ENCODE data around the gene TTC14. TPM values are rescaled to one million over a fixed set of nuclear protein-coding genes. Genes with fewer than 3 reads are reported as not detected.
A peak's percentile ranks its signal among the peaks of the same experiment; 100 is the strongest.
"Not testable (repeated sequence)": the region's sequence is repeated elsewhere in the genome, so short reads cannot be mapped to it uniquely, and the experiment has no call there.

Gene TTC14
- total RNA-seq, result 10 to 100 TPM; 25.7 to 32.1 (median 27.2) TPM

GRCh38 chr3:180601688-180602666 lies at the start of gene TTC14:
TSS of gene TTC14 (plus strand) at chr3:180602163. CDS start at chr3:180602262, 99 bp downstream.
- Mint-ChIP-seq H3K27me3 (ENCODE audit: low read depth) (peaks cover 5% of the 10 kb centered on the region), H3K4me3 (peak within 1 kb of the TSS; percentile 97), H3K36me3 (ENCODE audit: insufficient read depth) (peaks cover 28% of the 10 kb centered on the region), H3K9me3 (no peaks in the 10 kb centered on the region), H3K4me1 (ENCODE audit: low read depth) (peaks cover 22% of the 10 kb centered on the region)
- ATAC-seq, result peak; percentile 96
- DNase-seq, result peak; percentile 91

- H3K9me3 Mint-ChIP-seq, result peaks cover 10% of the 10 kb centered on the region
- H3K27me3 Mint-ChIP-seq (ENCODE audit: low read depth), result peaks cover 7% of the 10 kb centered on the region
- no peak for ATAC-seq
- no peak for DNase-seq
- no peaks in the 10 kb centered on the region for H3K36me3 Mint-ChIP-seq (ENCODE audit: insufficient read depth)
- no peak overlapping the region for H3K4me3 Mint-ChIP-seq
- no peaks in the 10 kb centered on the region for H3K4me1 Mint-ChIP-seq (ENCODE audit: low read depth)
These were observed 38.6 kb upstream of the TTC14 start for GRCh38 chr3:180563406-180563805.

- Mint-ChIP-seq H3K4me1 (ENCODE audit: low read depth) (no peaks in the 10 kb centered on the region), H3K4me3 (no peak overlapping the region), H3K9me3 (peaks cover 5% of the 10 kb centered on the region), H3K27me3 (ENCODE audit: low read depth) (peaks cover 13% of the 10 kb centered on the region), H3K36me3 (ENCODE audit: insufficient read depth) (no peaks in the 10 kb centered on the region)
- no peak for DNase-seq
- no peak for ATAC-seq
These were observed 37.3 kb upstream of the TTC14 start for GRCh38 chr3:180564676-180565075.

- H3K36me3 Mint-ChIP-seq (ENCODE audit: insufficient read depth), result no peaks in the 10 kb centered on the region
- H3K9me3 Mint-ChIP-seq, result no peaks in the 10 kb centered on the region
- no peak for DNase-seq
- peaks cover 15% of the 10 kb centered on the region for H3K27me3 Mint-ChIP-seq (ENCODE audit: low read depth)
- ATAC-seq, result no peak
- H3K4me1 Mint-ChIP-seq (ENCODE audit: low read depth), result no peaks in the 10 kb centered on the region
- H3K4me3 Mint-ChIP-seq, result no peak overlapping the region
These were observed 31.7 kb upstream of the TTC14 start for GRCh38 chr3:180570238-180570637.

- Mint-ChIP-seq H3K4me1 (ENCODE audit: low read depth) (no peaks in the 10 kb centered on the region), H3K36me3 (ENCODE audit: insufficient read depth) (no peaks in the 10 kb centered on the region), H3K27me3 (ENCODE audit: low read depth) (peaks cover 11% of the 10 kb centered on the region), H3K9me3 (no peaks in the 10 kb centered on the region), H3K4me3 (no peak overlapping the region)
- DNase-seq, result no peak
- ATAC-seq, result no peak
These were observed 29.9 kb upstream of the TTC14 start for GRCh38 chr3:180571831-180572598.

- Mint-ChIP-seq H3K27me3 (ENCODE audit: low read depth) (peaks cover 8% of the 10 kb centered on the region), H3K4me3 (no peak overlapping the region), H3K9me3 (no peaks in the 10 kb centered on the region), H3K4me1 (ENCODE audit: low read depth) (no peaks in the 10 kb centered on the region), H3K36me3 (ENCODE audit: insufficient read depth) (no peaks in the 10 kb centered on the region)
- ATAC-seq (no peak), DNase-seq (no peak)
These were observed 26.4 kb upstream of the TTC14 start for GRCh38 chr3:180575571-180575970.

- H3K9me3 Mint-ChIP-seq, result no peaks in the 10 kb centered on the region
- no peaks in the 10 kb centered on the region for H3K4me1 Mint-ChIP-seq (ENCODE audit: low read depth)
- DNase-seq (no peak), ATAC-seq (no peak)
- no peak overlapping the region for H3K4me3 Mint-ChIP-seq
- H3K27me3 Mint-ChIP-seq (ENCODE audit: low read depth), result peaks cover 31% of the 10 kb centered on the region
- no peaks in the 10 kb centered on the region for H3K36me3 Mint-ChIP-seq (ENCODE audit: insufficient read depth)
These were observed 21.0 kb upstream of the TTC14 start for GRCh38 chr3:180580934-180581333.

- Mint-ChIP-seq H3K4me1 (ENCODE audit: low read depth) (no peaks in the 10 kb centered on the region), H3K4me3 (no peak overlapping the region), H3K9me3 (no peaks in the 10 kb centered on the region), H3K36me3 (ENCODE audit: insufficient read depth) (no peaks in the 10 kb centered on the region), H3K27me3 (ENCODE audit: low read depth) (peaks cover 36% of the 10 kb centered on the region)
- DNase-seq, result no peak
- ATAC-seq, result no peak
These were observed 11.6 kb upstream of the TTC14 start for GRCh38 chr3:180590396-180590795.

GRCh38 chr3:180593631-180594030 lies 8.3 kb upstream of the TTC14 start:
- H3K4me3 Mint-ChIP-seq; DNase-seq; H3K36me3 Mint-ChIP-seq (ENCODE audit: insufficient read depth); ATAC-seq; H3K4me1 Mint-ChIP-seq (ENCODE audit: low read depth); H3K9me3 Mint-ChIP-seq: not testable (repeated sequence)
- H3K27me3 Mint-ChIP-seq (ENCODE audit: low read depth), result peaks cover 37% of the 10 kb centered on the region

GRCh38 chr3:180594631-180595558 lies 7.1 kb upstream of the TTC14 start:
- no peak for ATAC-seq
- H3K4me3 Mint-ChIP-seq, result no peak overlapping the region
- H3K9me3 Mint-ChIP-seq, result no peaks in the 10 kb centered on the region
- H3K27me3 Mint-ChIP-seq (ENCODE audit: low read depth), result peaks cover 31% of the 10 kb centered on the region
- H3K36me3 Mint-ChIP-seq (ENCODE audit: insufficient read depth), result no peaks in the 10 kb centered on the region
- no peak for DNase-seq
- H3K4me1 Mint-ChIP-seq (ENCODE audit: low read depth), result no peaks in the 10 kb centered on the region

- Mint-ChIP-seq H3K36me3 (ENCODE audit: insufficient read depth) (no peaks in the 10 kb centered on the region), H3K4me3 (no peak overlapping the region), H3K9me3 (no peaks in the 10 kb centered on the region), H3K4me1 (ENCODE audit: low read depth) (no peaks in the 10 kb centered on the region), H3K27me3 (ENCODE audit: low read depth) (peaks cover 30% of the 10 kb centered on the region)
- DNase-seq, result no peak
- no peak for ATAC-seq
These were observed 6.4 kb upstream of the TTC14 start for GRCh38 chr3:180595559-180595935.

GRCh38 chr3:180600473-180600872 lies 1.5 kb upstream of the TTC14 start:
- peaks cover 16% of the 10 kb centered on the region for H3K27me3 Mint-ChIP-seq (ENCODE audit: low read depth)
- DNase-seq, result no peak
- H3K9me3 Mint-ChIP-seq, result no peaks in the 10 kb centered on the region
- ATAC-seq, result no peak
- no peak overlapping the region for H3K4me3 Mint-ChIP-seq
- H3K36me3 Mint-ChIP-seq (ENCODE audit: insufficient read depth), result peaks cover 18% of the 10 kb centered on the region
- peaks cover 22% of the 10 kb centered on the region for H3K4me1 Mint-ChIP-seq (ENCODE audit: low read depth)

GRCh38 chr3:180611006-180611405 lies 9.0 kb downstream of the TTC14 start:
- H3K4me3 Mint-ChIP-seq, result no peak overlapping the region
- no peaks in the 10 kb centered on the region for H3K9me3 Mint-ChIP-seq
- peaks cover 46% of the 10 kb centered on the region for H3K36me3 Mint-ChIP-seq (ENCODE audit: insufficient read depth)
- no peak for DNase-seq
- no peaks in the 10 kb centered on the region for H3K4me1 Mint-ChIP-seq (ENCODE audit: low read depth)
- ATAC-seq, result no peak
- H3K27me3 Mint-ChIP-seq (ENCODE audit: low read depth), result no peaks in the 10 kb centered on the region

GRCh38 chr3:180612364-180612763 lies 10.4 kb downstream of the TTC14 start:
- DNase-seq (no peak), ATAC-seq (no peak)
- Mint-ChIP-seq H3K4me1 (ENCODE audit: low read depth) (no peaks in the 10 kb centered on the region), H3K27me3 (ENCODE audit: low read depth) (no peaks in the 10 kb centered on the region), H3K9me3 (no peaks in the 10 kb centered on the region), H3K36me3 (ENCODE audit: insufficient read depth) (peaks cover 37% of the 10 kb centered on the region), H3K4me3 (no peak overlapping the region)
